K562 (cell line): ENCODE results near the gene RBM17. TPM values are rescaled to one million over a fixed set of nuclear protein-coding genes. Genes with fewer than 3 reads are reported as not detected.
A peak's percentile ranks its signal among the peaks of the same experiment; 100 is the strongest.

Source experiments
- BMI1 ChIP-seq: fragments of 150-350 bp; IDR thresholded peaks from 2 replicates; pipeline ENCODE4 v1.6.1; 2014; ENCODE audit warnings: low read length
- ELF4 ChIP-seq: fragments of 450-650 bp; formaldehyde crosslinking; IDR thresholded peaks from 2 replicates; pipeline ENCODE4 v1.4.0; 2022; ENCODE audit warnings: missing genetic modification characterization
- HDAC6 ChIP-seq: IDR thresholded peaks from 2 replicates; pipeline ENCODE4 v1.6.1; 2012; ENCODE audit warnings: low read depth, mild to moderate bottlenecking, control low read depth, inconsistent platforms, low read length, moderate library complexity
- HNRNPK ChIP-seq: fragments of 200-400 bp; formaldehyde crosslinking; IDR thresholded peaks from one replicate; pipeline ENCODE4 v1.6.1; 2018; ENCODE audit warnings: mild to moderate bottlenecking, low read depth, low read length; ENCODE audit not compliant: poor library complexity, severe bottlenecking
- KLF6 ChIP-seq: fragments of 250-450 bp; sonication (Bioruptor Pico); IDR thresholded peaks from 2 replicates; pipeline ENCODE4 v1.4.0; 2020; ENCODE audit warnings: mild to moderate bottlenecking, moderate library complexity, borderline replicate concordance
- L3MBTL2 ChIP-seq: fragments of 450-650 bp; IDR thresholded peaks from 2 replicates; pipeline ENCODE4 v1.6.1; 2016; ENCODE audit warnings: mild to moderate bottlenecking, moderate library complexity
- MAFF ChIP-seq: IDR thresholded peaks from 2 replicates; pipeline ENCODE4 v1.6.1; 2012; ENCODE audit warnings: low read length, improper control_type of control experiment
- MAFG ChIP-seq: fragments of 450-650 bp; conservative IDR thresholded peaks from 2 replicates; pipeline ENCODE4 v1.6.1; 2016; ENCODE audit warnings: missing genetic modification characterization, missing compliant biosample characterization
- MED1 ChIP-seq: sonication (generic); formaldehyde crosslinking; IDR thresholded peaks from 2 replicates; pipeline ENCODE4 v1.8.1; 2023; ENCODE audit warnings: missing genetic modification reagents, borderline replicate concordance
- PKNOX1 ChIP-seq: fragments of 450-650 bp; IDR thresholded peaks from 2 replicates; pipeline ENCODE4 v1.6.1; 2016
- PTBP1 ChIP-seq: fragments of 200-400 bp; formaldehyde crosslinking; IDR thresholded peaks from 2 replicates; pipeline ENCODE4 v1.6.1; 2017; ENCODE audit warnings: low read depth, low read length
- SMARCC2 ChIP-seq: fragments of 450-650 bp; IDR thresholded peaks from 2 replicates; pipeline ENCODE4 v1.6.1; 2017; ENCODE audit warnings: antibody characterized with exemption, moderate library complexity, mild to moderate bottlenecking, low read depth
- SNRNP70 ChIP-seq: fragments of 200-400 bp; formaldehyde crosslinking; optimal IDR thresholded peaks from 2 replicates; pipeline ENCODE3; 2017; ENCODE audit warnings: low read depth, low read length
- SRSF9 ChIP-seq: fragments of 200-400 bp; formaldehyde crosslinking; IDR thresholded peaks from 2 replicates; pipeline ENCODE4 v1.6.1; 2017; ENCODE audit warnings: low read depth, low read length, borderline replicate concordance
- THAP12 ChIP-seq: fragments of 250-450 bp; sonication (Bioruptor Pico); IDR thresholded peaks from 2 replicates; pipeline ENCODE4 v1.9.0; 2021; ENCODE audit warnings: mild to moderate bottlenecking, inconsistent platforms
- ZBTB17 ChIP-seq: fragments of 450-650 bp; formaldehyde crosslinking; IDR thresholded peaks from 2 replicates; pipeline ENCODE4 v1.4.0; 2020; ENCODE audit warnings: mild to moderate bottlenecking
- ZNF184 ChIP-seq: sonication (generic); formaldehyde crosslinking; IDR thresholded peaks from 2 replicates; pipeline ENCODE4 v1.5.0; 2020; ENCODE audit warnings: missing genetic modification reagents
- ZNF224 ChIP-seq: sonication (generic); formaldehyde crosslinking; IDR thresholded peaks from 2 replicates; pipeline ENCODE4 v1.8.0; 2022; ENCODE audit warnings: mild to moderate bottlenecking, missing genetic modification reagents
- ZNF24 ChIP-seq: fragments of 450-650 bp; IDR thresholded peaks from 2 replicates; pipeline ENCODE4 v1.6.1; 2016
- ZNF316 ChIP-seq: fragments of 450-650 bp; IDR thresholded peaks from 2 replicates; pipeline ENCODE4 v1.6.1; 2016
- ZNF436 ChIP-seq: fragments of 250-450, 450-650 bp; sonication (Bioruptor Pico); formaldehyde crosslinking; IDR thresholded peaks from 2 replicates; pipeline ENCODE4 v1.7.0; 2020; ENCODE audit warnings: mild to moderate bottlenecking
- ZNF512 ChIP-seq: IDR thresholded peaks from 2 replicates; pipeline ENCODE4 v1.6.1; 2016; ENCODE audit warnings: missing genetic modification characterization, missing compliant biosample characterization
- ZNF77 ChIP-seq: fragments of 250-450 bp; sonication (Bioruptor Pico); IDR thresholded peaks from 2 replicates; pipeline ENCODE4 v1.5.0; 2020
- ZNF830 ChIP-seq: fragments of 250-450 bp; sonication (Bioruptor Pico); IDR thresholded peaks from 2 replicates; pipeline ENCODE4 v1.5.0; 2021; ENCODE audit warnings: mild to moderate bottlenecking
- polyA plus RNA-seq, 8 experiments: library from polyadenylated mRNA; depleted of rRNA in 4 of 8; stranded (reverse) in 5 of 8; unstranded in 3 of 8; fragments of >200 nt; fragmentation: Nextera tagmentation in 2 of 8; fragmentation: Illumina TruSeq in 1 of 8; extraction: Ambion mirVana in 2 of 8; extraction: Trizol in 1 of 8; gene quantifications; 2 replicates each; pipeline versions ENCODE4 v1.2.1 to v1.2.3, GENCODE V29; 2011 to 2014; ENCODE audit warnings: inconsistent platforms in 1 of 8, missing spikeins in 1 of 8
- total RNA-seq, 7 experiments: library from RNA; depleted of rRNA in 6 of 7; stranded (reverse); fragments of >200 nt in 6 of 7; fragmentation: Illumina TruSeq in 2 of 7; extraction: Trizol in 2 of 7; gene quantifications; 2 replicates each; pipeline versions ENCODE4 v1.2.1 to v1.2.3, GENCODE V29; 2011 to 2021; ENCODE audit warnings: low replicate concordance in 1 of 7
- TF ChIP-seq, protein P1 (sequence below): fragments of 250-450 bp; sonication (Bioruptor Pico); IDR thresholded peaks from 2 replicates; pipeline ENCODE4 v1.8.0; 2021; ENCODE audit warnings: moderate library complexity, mild to moderate bottlenecking, inconsistent platforms
- TF ChIP-seq, protein P2 (sequence below): fragments of 450-650 bp; IDR thresholded peaks from 2 replicates; pipeline ENCODE4 v1.6.1; 2016; ENCODE audit warnings: missing biosample characterization, missing genetic modification characterization

RBM17 gene
- total and polyA plus RNA-seq, 9 of the 15 experiments (the other 6 are each of a cell fraction or from before 2014, with no cell fraction given) = 23.6 to 217 (median 124) TPM

GRCh38 chr10:6144406-6145165, 55.8 kb downstream of the RBM17 start (continued):
- TF ChIP-seq PKNOX1 (no peak), SNRNP70 (no peak), SRSF9 (no peak), PTBP1 (no peak), ZNF24 (0 out of 2 replicates have a peak, but pooled peaks have one; percentile 19), ELF4 (CRISPR knock-in tag) (no peak), ZNF830 (no peak), ZNF316 (no peak), ZNF184 (CRISPR knock-in tag) (no peak), ZBTB17 (CRISPR knock-in tag) (no peak), ZNF436 (CRISPR knock-in tag) (no peak), BMI1 (no peak), HNRNPK (no peak), MAFG (tag) (no peak), ZNF512 (tag) (no peak), MED1 (no peak), L3MBTL2 (no peak), KLF6 (CRISPR knock-in tag) (no peak), ZNF77 (CRISPR knock-in tag) (no peak), HDAC6 (no peak), SMARCC2 (no peak), MAFF (no peak), ZNF224 (no peak), THAP12 (no peak)
- TF ChIP-seq, protein P1, sequence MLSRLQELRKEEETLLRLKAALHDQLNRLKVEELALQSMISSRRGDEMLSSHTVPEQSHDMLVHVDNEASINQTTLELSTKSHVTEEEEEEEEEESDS (CRISPR knock-in tag) = no peak
- TF ChIP-seq, protein P2, sequence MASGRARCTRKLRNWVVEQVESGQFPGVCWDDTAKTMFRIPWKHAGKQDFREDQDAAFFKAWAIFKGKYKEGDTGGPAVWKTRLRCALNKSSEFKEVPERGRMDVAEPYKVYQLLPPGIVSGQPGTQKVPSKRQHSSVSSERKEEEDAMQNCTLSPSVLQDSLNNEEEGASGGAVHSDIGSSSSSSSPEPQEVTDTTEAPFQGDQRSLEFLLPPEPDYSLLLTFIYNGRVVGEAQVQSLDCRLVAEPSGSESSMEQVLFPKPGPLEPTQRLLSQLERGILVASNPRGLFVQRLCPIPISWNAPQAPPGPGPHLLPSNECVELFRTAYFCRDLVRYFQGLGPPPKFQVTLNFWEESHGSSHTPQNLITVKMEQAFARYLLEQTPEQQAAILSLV (tag) = no peak
